PC-9 (cell line): ENCODE measurements around the gene UTF1.

Experiments used
- EZH2 ChIP-seq: fragments of 200-600 bp; sonication (generic); IDR thresholded peaks from 2 replicates; pipeline ENCODE4 v1.8.0; 2017; ENCODE audit warnings: antibody characterized with exemption, low read depth
- TF ChIP-seq, protein P1 (sequence below): fragments of 200-600 bp; sonication (generic); conservative IDR thresholded peaks from 2 replicates; pipeline ENCODE4 v1.6.1; 2017; ENCODE audit warnings: mixed run types, antibody characterized with exemption, mild to moderate bottlenecking, moderate library complexity

GRCh38 chr10:133278577-133279265, 48.7 kb downstream of the UTF1 start:
- TF ChIP-seq, protein P1, sequence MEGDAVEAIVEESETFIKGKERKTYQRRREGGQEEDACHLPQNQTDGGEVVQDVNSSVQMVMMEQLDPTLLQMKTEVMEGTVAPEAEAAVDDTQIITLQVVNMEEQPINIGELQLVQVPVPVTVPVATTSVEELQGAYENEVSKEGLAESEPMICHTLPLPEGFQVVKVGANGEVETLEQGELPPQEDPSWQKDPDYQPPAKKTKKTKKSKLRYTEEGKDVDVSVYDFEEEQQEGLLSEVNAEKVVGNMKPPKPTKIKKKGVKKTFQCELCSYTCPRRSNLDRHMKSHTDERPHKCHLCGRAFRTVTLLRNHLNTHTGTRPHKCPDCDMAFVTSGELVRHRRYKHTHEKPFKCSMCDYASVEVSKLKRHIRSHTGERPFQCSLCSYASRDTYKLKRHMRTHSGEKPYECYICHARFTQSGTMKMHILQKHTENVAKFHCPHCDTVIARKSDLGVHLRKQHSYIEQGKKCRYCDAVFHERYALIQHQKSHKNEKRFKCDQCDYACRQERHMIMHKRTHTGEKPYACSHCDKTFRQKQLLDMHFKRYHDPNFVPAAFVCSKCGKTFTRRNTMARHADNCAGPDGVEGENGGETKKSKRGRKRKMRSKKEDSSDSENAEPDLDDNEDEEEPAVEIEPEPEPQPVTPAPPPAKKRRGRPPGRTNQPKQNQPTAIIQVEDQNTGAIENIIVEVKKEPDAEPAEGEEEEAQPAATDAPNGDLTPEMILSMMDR: no peak
- TF ChIP-seq EZH2: no peak
